Stimulated activated CD4-positive, alpha-beta T cell treated with anti-CD3 and anti-CD28 coated beads, Interleukin-12 subunit alpha, Interleukin-12 subunit beta, amount 100 ng/mL, for 48 hours (primary cell): ENCODE data around the gene KRT6C.
"Not testable (repeated sequence)": the region's sequence is repeated elsewhere in the genome, so short reads cannot be mapped to it uniquely, and the experiment has no call there.

ENCODE experiments used
- DNase-seq, 3 donors: peaks; one replicate each; pipeline ENCODE4 v3.0.0-alpha.2; 2020; ENCODE audit warnings: low read depth in 2 of 3, low spot score in 1 of 3

Gene KRT6C

GRCh38 chr12:52499806-52500560 is 26.4 kb upstream of the KRT6C start:
- no peak for DNase-seq

GRCh38 chr12:52498946-52499345 is 25.3 kb upstream of the KRT6C start:
- no peak for DNase-seq

GRCh38 chr12:52497975-52498374 is 24.4 kb upstream of the KRT6C start:
- no peak for DNase-seq

GRCh38 chr12:52496590-52497071 is 23.0 kb upstream of the KRT6C start:
- DNase-seq = no peak

- DNase-seq = no peak
These were observed 22.4 kb upstream of the KRT6C start for GRCh38 chr12:52496054-52496453.

GRCh38 chr12:52495389-52495788 is 21.8 kb upstream of the KRT6C start:
- DNase-seq = no peak

GRCh38 chr12:52494518-52494917 is 20.9 kb upstream of the KRT6C start:
- DNase-seq = no peak

GRCh38 chr12:52494100-52494499 is 20.5 kb upstream of the KRT6C start:
- no peak for DNase-seq

- DNase-seq = no peak
These were observed 19.6 kb upstream of the KRT6C start, which contains the start of gene KRT6A for GRCh38 chr12:52493172-52493571. Gene KRT6A, minus strand, starts transcription at chr12:52493257. Its CDS starts 69 bp downstream, at chr12:52493188.

- DNase-seq = not testable (repeated sequence)
These were observed 18.8 kb upstream of the KRT6C start for GRCh38 chr12:52492405-52492804.

GRCh38 chr12:52491495-52491894 is 17.9 kb upstream of the KRT6C start:
- not testable (repeated sequence) for DNase-seq

GRCh38 chr12:52488736-52489135 is 15.1 kb upstream of the KRT6C start:
- DNase-seq = no peak

- DNase-seq = not testable (repeated sequence)
These were observed 14.3 kb upstream of the KRT6C start for GRCh38 chr12:52487744-52488443.

- no peak for DNase-seq
These were observed 13.6 kb upstream of the KRT6C start for GRCh38 chr12:52487211-52487610.

GRCh38 chr12:52486166-52487105 is 12.8 kb upstream of the KRT6C start:
- no peak for DNase-seq

- DNase-seq = no peak
These were observed 6.5 kb upstream of the KRT6C start for GRCh38 chr12:52480073-52480472.

GRCh38 chr12:52477651-52478050 is 4.0 kb upstream of the KRT6C start:
- DNase-seq = no peak

GRCh38 chr12:52474212-52474611 is 607 bp upstream of the KRT6C start:
- no peak for DNase-seq

GRCh38 chr12:52469853-52470252 is 3.8 kb downstream of the KRT6C start:
- no peak for DNase-seq

- no peak for DNase-seq
These were observed 8.7 kb downstream of the KRT6C start for GRCh38 chr12:52464897-52465296.

- DNase-seq = no peak
These were observed 11.9 kb downstream of the KRT6C start for GRCh38 chr12:52461693-52462092.
